Measurements from ENCODE around the gene MAPT.

DNA sequence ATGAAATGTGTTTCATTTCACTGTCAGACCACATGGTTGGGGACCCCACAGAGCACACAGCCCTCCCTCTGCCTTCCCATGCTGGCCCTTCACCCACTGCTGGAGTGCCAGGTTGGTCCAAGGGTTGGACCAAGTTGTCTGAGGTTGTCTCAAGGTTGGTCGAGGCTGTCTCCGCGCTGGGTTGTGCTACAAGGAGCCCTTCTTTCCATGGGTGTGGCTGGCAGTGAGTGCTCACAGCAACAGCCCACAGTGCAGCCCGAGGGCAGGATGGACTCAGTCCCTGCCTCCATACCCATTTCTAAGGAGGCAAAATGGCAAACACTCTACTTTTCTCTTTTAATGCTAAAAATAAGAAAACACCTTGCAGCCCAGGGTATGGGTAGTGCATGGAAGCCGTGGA lies 68.9 kb downstream of the MAPT start:
- TF ChIP-seq CTCF (IDR thresholded peaks at IDR 0.05) (no peak), POLR2A (IDR thresholded peaks at IDR 0.05) (no peak)
